GM21367 (cell line): ENCODE measurements around the gene CLDND1.

Source experiments
- ATAC-seq: cut with Tn5 transposase; IDR thresholded peaks from one replicate; pipeline ENCODE4 v1.9.1; 2021; ENCODE audit not compliant: unreplicated experiment

The CLDND1 gene

GRCh38 chr3:98521897-98522543 is 682 bp downstream of the CLDND1 start:
- peak; percentile 28 for ATAC-seq

GRCh38 chr3:98519351-98519750 is 3.4 kb downstream of the CLDND1 start:
- no peak for ATAC-seq

GRCh38 chr3:98518816-98519215 is 3.9 kb downstream of the CLDND1 start:
- ATAC-seq, result no peak

- no peak for ATAC-seq
These were observed 7.8 kb downstream of the CLDND1 start for GRCh38 chr3:98514948-98515347.

- ATAC-seq, result no peak
These were observed 9.0 kb downstream of the CLDND1 start for GRCh38 chr3:98513736-98514135.

GRCh38 chr3:98513091-98513511 is 9.6 kb downstream of the CLDND1 start:
- no peak for ATAC-seq

GRCh38 chr3:98512576-98512975 is 10.1 kb downstream of the CLDND1 start:
- no peak for ATAC-seq

GRCh38 chr3:98508582-98508981 is 14.1 kb downstream of the CLDND1 start:
- no peak for ATAC-seq

GRCh38 chr3:98504539-98504938 is 18.2 kb downstream of the CLDND1 start:
- ATAC-seq, result no peak

GRCh38 chr3:98501863-98502576 is 20.7 kb downstream of the CLDND1 start:
- no peak for ATAC-seq

GRCh38 chr3:98501270-98501669 is 21.4 kb downstream of the CLDND1 start:
- ATAC-seq, result no peak

GRCh38 chr3:98500019-98500418 is 22.7 kb downstream of the CLDND1 start:
- ATAC-seq, result no peak

- no peak for ATAC-seq
These were observed 25.3 kb downstream of the CLDND1 start, which contains the start of gene OR5K2 for GRCh38 chr3:98497381-98497780. Gene OR5K2, plus strand, starts transcription at chr3:98497681. Its CDS starts 0 bp downstream, at chr3:98497681.

- no peak for ATAC-seq
These were observed 39.1 kb downstream of the CLDND1 start for GRCh38 chr3:98483626-98484025.

GRCh38 chr3:98482717-98483482 is 39.8 kb downstream of the CLDND1 start:
- no peak for ATAC-seq
